ENCODE data around the gene NDST1.

- no peak for TF ChIP-seq CTCF (IDR thresholded peaks at IDR 0.05 in 4 of 5, conservative IDR thresholded peaks at IDR 0.05 in 1 of 5)
- no peak for TF ChIP-seq POLR2A (IDR thresholded peaks at IDR 0.05)
Measured at GRCh38 chr5:150528924-150529546, 21.1 kb downstream of the NDST1 start.

Data from gastrocnemius medialis (tissue), 4 donors.